Measurements from ENCODE around the gene VPS13A. TPM values are rescaled to one million over a fixed set of nuclear protein-coding genes. Genes with fewer than 3 reads are reported as not detected.

The VPS13A gene
- total RNA-seq, 2 experiments from 2014 or later, result 34.4 to 37.0 TPM

DNA sequence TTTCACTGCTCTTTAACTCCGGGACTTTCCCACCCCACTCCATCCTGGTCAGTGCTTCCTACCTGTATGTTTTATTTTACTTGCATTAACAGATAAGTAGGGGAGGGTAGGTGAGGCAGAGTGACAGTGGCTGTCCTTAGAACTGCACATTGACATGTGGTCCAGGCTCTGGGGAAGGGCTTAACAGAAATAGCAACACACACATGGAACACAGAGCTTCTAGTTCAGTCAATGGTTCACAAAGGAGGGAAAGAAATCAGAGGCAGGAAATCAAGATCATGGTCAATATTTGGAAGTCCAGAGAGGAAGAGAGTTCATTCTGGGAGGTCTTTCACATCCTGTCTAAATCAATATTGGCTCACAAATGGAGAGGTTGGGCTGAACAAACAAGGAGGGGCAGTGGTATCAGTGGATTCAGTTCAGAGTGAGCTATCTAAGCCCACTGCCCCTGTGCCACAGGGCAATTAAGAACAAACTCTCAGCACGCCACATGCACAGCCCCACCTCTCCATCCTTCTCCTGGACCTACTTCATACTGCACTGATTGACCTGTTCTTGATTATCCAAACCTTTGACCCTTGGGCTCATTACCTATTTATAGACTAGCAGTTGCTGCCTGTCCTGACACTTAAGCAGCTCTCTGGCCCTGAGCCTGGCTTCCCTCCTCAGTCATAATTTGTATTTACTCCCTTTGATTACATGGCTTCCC is 6.2 kb upstream of the VPS13A start:
- Mint-ChIP-seq H3K9me3 (no peaks in the 10 kb centered on the region), H3K27ac (no peak overlapping the region), H3K27me3 (no peaks in the 10 kb centered on the region), H3K36me3 (ENCODE audit: low read depth) (no peaks in the 10 kb centered on the region), H3K4me1 (ENCODE audit: low read depth) (no peaks in the 10 kb centered on the region), H3K4me3 (no peak overlapping the region)
- ATAC-seq, result no peak
- CTCF ChIA-PET, result no interaction called here
- no peak for DNase-seq
- TF ChIP-seq, protein P1, sequence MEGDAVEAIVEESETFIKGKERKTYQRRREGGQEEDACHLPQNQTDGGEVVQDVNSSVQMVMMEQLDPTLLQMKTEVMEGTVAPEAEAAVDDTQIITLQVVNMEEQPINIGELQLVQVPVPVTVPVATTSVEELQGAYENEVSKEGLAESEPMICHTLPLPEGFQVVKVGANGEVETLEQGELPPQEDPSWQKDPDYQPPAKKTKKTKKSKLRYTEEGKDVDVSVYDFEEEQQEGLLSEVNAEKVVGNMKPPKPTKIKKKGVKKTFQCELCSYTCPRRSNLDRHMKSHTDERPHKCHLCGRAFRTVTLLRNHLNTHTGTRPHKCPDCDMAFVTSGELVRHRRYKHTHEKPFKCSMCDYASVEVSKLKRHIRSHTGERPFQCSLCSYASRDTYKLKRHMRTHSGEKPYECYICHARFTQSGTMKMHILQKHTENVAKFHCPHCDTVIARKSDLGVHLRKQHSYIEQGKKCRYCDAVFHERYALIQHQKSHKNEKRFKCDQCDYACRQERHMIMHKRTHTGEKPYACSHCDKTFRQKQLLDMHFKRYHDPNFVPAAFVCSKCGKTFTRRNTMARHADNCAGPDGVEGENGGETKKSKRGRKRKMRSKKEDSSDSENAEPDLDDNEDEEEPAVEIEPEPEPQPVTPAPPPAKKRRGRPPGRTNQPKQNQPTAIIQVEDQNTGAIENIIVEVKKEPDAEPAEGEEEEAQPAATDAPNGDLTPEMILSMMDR (IDR thresholded peaks at IDR 0.05), result no peak
- POLR2A ChIA-PET, result no interaction called here
- intact Hi-C loops (cut with micrococcal nuclease), result no loop called here

DNA sequence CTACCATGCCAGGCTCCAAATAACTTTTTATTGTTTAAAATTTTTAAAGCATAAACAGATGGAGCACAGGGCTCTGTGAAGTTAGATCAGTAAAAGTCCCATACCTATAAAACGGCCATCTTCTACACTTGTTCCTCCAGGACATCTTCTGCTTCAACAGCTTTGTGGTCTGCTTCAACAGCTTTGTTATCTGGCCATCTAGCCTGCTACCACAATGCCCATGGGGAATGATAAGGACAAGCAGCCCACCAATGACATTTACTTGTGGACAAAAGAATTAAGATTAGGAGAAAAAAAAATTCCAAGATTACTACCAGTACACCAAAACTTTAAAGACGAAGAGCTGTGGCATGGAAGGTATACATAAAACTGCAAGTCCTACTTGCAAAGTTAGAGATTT is 2.2 kb upstream of the VPS13A start:
- H3K4me1 Mint-ChIP-seq (ENCODE audit: low read depth), result peaks cover 19% of the 10 kb centered on the region
- H3K27ac Mint-ChIP-seq, result no peak overlapping the region
- no peaks in the 10 kb centered on the region for H3K27me3 Mint-ChIP-seq
- no peak for ATAC-seq
- no peak overlapping the region for H3K4me3 Mint-ChIP-seq
- H3K36me3 Mint-ChIP-seq (ENCODE audit: low read depth), result peaks cover 3% of the 10 kb centered on the region
- intact Hi-C loops (cut with micrococcal nuclease), result loop anchor here (5.0 kb wide), 1 partner anchor 857 kb away; the partner anchor contains the start of gene GNAQ
- TF ChIP-seq, protein P1 (IDR thresholded peaks at IDR 0.05), result no peak
- no peak for DNase-seq
- ChIA-PET CTCF (interaction anchor here (2.9 kb wide), 1 partner anchor 9 kb away, joined by 27 read pairs; no protein-coding TSS in a partner anchor), POLR2A (interaction anchor here (0.6 kb wide), 1 partner anchor 1122 kb away, joined by 3 read pairs; the partner anchor contains the start of gene PSAT1)
- H3K9me3 Mint-ChIP-seq, result no peaks in the 10 kb centered on the region

DNA sequence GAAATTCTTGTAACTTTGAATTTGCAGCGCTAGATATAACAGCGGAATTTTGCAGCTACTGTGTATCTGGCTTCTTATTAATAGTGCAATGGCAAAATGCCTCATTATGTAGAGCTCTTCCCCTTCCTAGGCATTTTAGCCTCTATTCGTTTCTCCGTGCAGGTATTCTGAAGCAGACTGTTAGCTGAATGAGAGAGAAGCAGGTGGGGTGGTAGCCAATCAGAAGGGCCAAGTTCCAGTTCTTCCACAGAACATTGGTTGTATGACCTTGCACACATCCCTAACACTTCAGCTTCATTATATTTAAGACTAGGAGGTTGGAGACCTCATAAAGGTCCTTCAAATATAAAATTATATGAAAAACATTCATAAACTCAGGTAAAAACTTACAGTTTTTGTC is 1.2 kb upstream of the VPS13A start:
- peaks cover 3% of the 10 kb centered on the region for H3K36me3 Mint-ChIP-seq (ENCODE audit: low read depth)
- intact Hi-C loops (cut with micrococcal nuclease), result loop anchor here (5.0 kb wide), 1 partner anchor 856 kb away; the partner anchor contains the start of gene GNAQ
- H3K4me3 Mint-ChIP-seq, result no peak overlapping the region
- CTCF ChIA-PET, result interaction anchor here (1.1 to 2.9 kb wide), 2 partner anchors 10 to 291 kb away, joined by 3 to 27 read pairs; no protein-coding TSS in a partner anchor
- H3K4me1 Mint-ChIP-seq (ENCODE audit: low read depth), result peaks cover 25% of the 10 kb centered on the region
- TF ChIP-seq, protein P1 (IDR thresholded peaks at IDR 0.05), result no peak
- no peaks in the 10 kb centered on the region for H3K9me3 Mint-ChIP-seq
- no peak for ATAC-seq
- no peak overlapping the region for H3K27ac Mint-ChIP-seq
- no peaks in the 10 kb centered on the region for H3K27me3 Mint-ChIP-seq
- no peak for DNase-seq
- POLR2A ChIA-PET, result interaction anchor here (1.3 kb wide), 1 partner anchor 40 kb away, joined by 3 read pairs; no protein-coding TSS in a partner anchor

DNA sequence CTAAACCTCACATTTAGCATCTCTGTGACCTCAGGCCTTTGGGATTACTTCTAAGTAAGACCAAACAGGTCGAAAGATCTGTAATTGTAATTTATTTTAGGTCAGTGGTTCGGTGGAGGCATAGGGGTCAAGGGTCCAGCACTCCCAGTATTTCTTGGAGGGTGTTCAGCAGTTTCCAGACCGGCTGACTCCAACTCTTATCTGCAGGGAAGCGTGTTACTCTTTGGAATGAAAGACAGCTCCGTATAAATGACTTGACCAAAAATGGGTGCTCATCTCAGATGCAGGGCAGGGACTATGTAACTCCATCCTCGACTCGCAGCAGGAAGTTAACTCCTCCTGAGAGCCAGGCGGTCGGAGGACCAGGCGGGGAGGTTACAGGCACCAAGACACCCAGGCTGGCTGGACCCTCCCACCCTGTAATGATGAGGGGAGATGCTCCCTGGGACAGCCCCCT is 620 bp upstream of the VPS13A start:
- CTCF ChIA-PET, result interaction anchor here (0.9 to 2.9 kb wide), 3 partner anchors 10 to 291 kb away, joined by 3 to 27 read pairs (median 4); no protein-coding TSS in a partner anchor
- Mint-ChIP-seq H3K9me3 (no peaks in the 10 kb centered on the region), H3K27me3 (no peaks in the 10 kb centered on the region), H3K4me1 (ENCODE audit: low read depth) (peaks cover 25% of the 10 kb centered on the region), H3K36me3 (ENCODE audit: low read depth) (peaks cover 3% of the 10 kb centered on the region), H3K4me3 (peak overlapping the region; percentile 90), H3K27ac (peak overlapping the region; percentile 92)
- POLR2A ChIA-PET, result interaction anchor here (0.7 to 1.3 kb wide), 3 partner anchors 9 to 277 kb away, joined by 3 read pairs; no protein-coding TSS in a partner anchor
- TF ChIP-seq, protein P1 (IDR thresholded peaks at IDR 0.05), result no peak
- ATAC-seq (no peak), DNase-seq (no peak)
- intact Hi-C loops (cut with micrococcal nuclease), result loop anchor here (5.0 kb wide), 1 partner anchor 856 kb away; the partner anchor contains the start of gene GNAQ

All from activated CD8-positive, alpha-beta T cell treated with anti-CD3 and anti-CD28 coated beads for 36 hours (primary cell).